K562 (cell line): Measurements from ENCODE around the gene PBX1. TPM values are rescaled to one million over a fixed set of nuclear protein-coding genes. Genes with fewer than 3 reads are reported as not detected.

Source experiments
- ATAC-seq: fragments of 200-7000 bp; cut with Tn5 transposase; 3 replicates; pipeline ENCODE4 v1.9.1; 2020; ENCODE audit warnings: moderate library complexity
- BruUV-seq: library from RNA; stranded (reverse); fragments of 400-500 nt; replicated peaks from 2 replicates; lab custom pipeline; 2021; lab: Mats Ljungman, UMichigan
- CTCF ChIA-PET: fragments of 300-600 bp; formaldehyde crosslinking; extraction: SDS; loops from one replicate; lab custom pipeline; 2021; ENCODE audit warnings: low intra/inter-chr PET ratio; lab: Yijun Ruan, JAX
- POLR2A ChIA-PET: fragments of 300-600, 350-650 bp; sonication (Branson Sonifier 250); formaldehyde crosslinking; extraction: SDS; loops from one replicate; lab custom pipeline; 2021; ENCODE audit warnings: antibody characterized with exemption, inconsistent platforms; lab: Yijun Ruan, JAX
- DNase-seq, 4 experiments: peaks; one replicate each; pipeline versions ENCODE4 v3.0.0 to v3.0.0-alpha.2; 2011 to 2018; ENCODE audit warnings: low spot score in 3 of 4, mixed read lengths in 3 of 4; ENCODE audit errors: extremely low read depth in 1 of 4
- FAIRE-seq: peaks from 2 replicates; lab custom pipeline; 2011; peaks lifted over from hg19 to GRCh38; lab: Jason Lieb, UNC
- H2AFZ ChIP-seq: 2 replicates; pipeline ENCODE4 v1.6.0; 2011; ENCODE audit warnings: low read depth, low read length, control low read depth, inconsistent platforms
- H3K27ac ChIP-seq: fragments of 200-600 bp; 3 replicates; pipeline ENCODE4 v1.8.0; 2011; ENCODE audit warnings: low read depth, mild to moderate bottlenecking, control low read depth, inconsistent platforms, low read length, moderate library complexity, mixed read lengths; ENCODE audit errors: extremely low read depth
- H3K27me3 ChIP-seq, 2 experiments: fragments of 300-600 bp in 1 of 2; 2 replicates in 1 of 2; 3 replicates in 1 of 2; pipeline versions ENCODE4 v1.6.0 to v1.8.0; 2011; ENCODE audit warnings: inconsistent platforms in 2 of 2, low read length in 2 of 2, mild to moderate bottlenecking in 1 of 2, mixed read lengths in 1 of 2, moderate library complexity in 1 of 2; ENCODE audit not compliant: control insufficient read depth in 2 of 2, insufficient read depth in 2 of 2
- H3K36me3 ChIP-seq: fragments of 300-600 bp; 3 replicates; pipeline ENCODE4 v1.8.0; 2011; ENCODE audit warnings: mild to moderate bottlenecking, low read length, inconsistent platforms; ENCODE audit not compliant: control insufficient read depth, insufficient read depth
- H3K4me1 ChIP-seq, 2 experiments: fragments of 200-600 bp in 1 of 2; replicated peaks in 1 of 2; 2 replicates in 1 of 2; 3 replicates in 1 of 2; pipeline versions ENCODE4 v1.5.1 to v1.8.0; 2011; ENCODE audit warnings: inconsistent platforms in 2 of 2, low read length in 2 of 2, mild to moderate bottlenecking in 1 of 2, mixed read lengths in 1 of 2, moderate library complexity in 1 of 2; ENCODE audit not compliant: control insufficient read depth in 2 of 2, insufficient read depth in 2 of 2
- H3K4me2 ChIP-seq: 2 replicates; pipeline ENCODE4 v1.6.1; 2011; ENCODE audit warnings: low read length, control low read depth, inconsistent platforms, mixed read lengths; ENCODE audit not compliant: insufficient read depth
- H3K4me3 ChIP-seq: fragments of 200-600 bp; sonication (generic), shearing (Covaris generic); 2 replicates; pipeline ENCODE4 v1.5.1; 2016; ENCODE audit warnings: control low read depth, inconsistent platforms
- H3K79me2 ChIP-seq: fragments of 200-600 bp; 3 replicates; pipeline ENCODE4 v1.8.0; 2011; ENCODE audit warnings: low read length, inconsistent platforms; ENCODE audit not compliant: control insufficient read depth, insufficient read depth
- H3K9ac ChIP-seq, 2 experiments: 2 replicates each; pipeline versions ENCODE4 v1.6.0 to v1.6.1; 2011; ENCODE audit warnings: low read depth in 2 of 2, low read length in 2 of 2, control low read depth in 1 of 2, inconsistent platforms in 1 of 2, mild to moderate bottlenecking in 1 of 2, mixed read lengths in 1 of 2; ENCODE audit not compliant: insufficient read depth in 1 of 2
- H3K9me1 ChIP-seq: one replicate; pipeline ENCODE4 v1.6.0; 2011; ENCODE audit warnings: inconsistent platforms, mild to moderate bottlenecking, low read length, moderate library complexity; ENCODE audit not compliant: control insufficient read depth, insufficient read depth
- H3K9me3 ChIP-seq: replicated peaks from 2 replicates; pipeline ENCODE4 v1.5.1; 2011; ENCODE audit warnings: low read depth, low read length, inconsistent platforms; ENCODE audit not compliant: control insufficient read depth, insufficient read depth
- H4K20me1 ChIP-seq: replicated peaks from 2 replicates; pipeline ENCODE4 v1.6.1; 2011; ENCODE audit warnings: low read length, inconsistent platforms, mixed read lengths; ENCODE audit not compliant: control insufficient read depth, insufficient read depth
- CAMTA2 ChIP-seq: fragments of 250-450 bp; sonication (Bioruptor Pico); conservative IDR thresholded peaks from 2 replicates; pipeline ENCODE4 v1.5.1; 2022
- E2F6 ChIP-seq, 2 experiments: IDR thresholded peaks; 2 replicates each; pipeline ENCODE4 v1.6.1; 2011; ENCODE audit warnings: borderline replicate concordance in 1 of 2, control low read depth in 1 of 2, low read depth in 1 of 2, low read length in 1 of 2, mild to moderate bottlenecking in 1 of 2, mixed read lengths in 1 of 2, moderate library complexity in 1 of 2; ENCODE audit not compliant: insufficient read depth in 1 of 2, insufficient read length in 1 of 2, poor library complexity in 1 of 2, severe bottlenecking in 1 of 2; ENCODE audit errors: extremely low read depth in 1 of 2
- HDAC6 ChIP-seq: IDR thresholded peaks from 2 replicates; pipeline ENCODE4 v1.6.1; 2012; ENCODE audit warnings: low read depth, mild to moderate bottlenecking, control low read depth, inconsistent platforms, low read length, moderate library complexity
- KAT2B ChIP-seq: IDR thresholded peaks from one replicate; pipeline ENCODE4 v1.6.1; 2012; ENCODE audit warnings: low read depth, mild to moderate bottlenecking, control low read depth, inconsistent platforms, low read length, moderate library complexity
- MXI1 ChIP-seq: IDR thresholded peaks from 2 replicates; pipeline ENCODE4 v1.6.1; 2011; ENCODE audit warnings: low read depth, mild to moderate bottlenecking, improper control_type of control experiment, low read length
- NR2C2 ChIP-seq, 2 experiments: fragments of 200-800 bp in 1 of 2; sonication (Bioruptor generic) in 1 of 2; sonication (generic) in 1 of 2; formaldehyde crosslinking in 1 of 2; IDR thresholded peaks; 2 replicates each; pipeline versions ENCODE4 v1.6.1 to v1.8.0; 2016 to 2022; ENCODE audit warnings: mild to moderate bottlenecking in 1 of 2, missing compliant biosample characterization in 1 of 2, missing genetic modification characterization in 1 of 2, missing genetic modification reagents in 1 of 2
- PBX2 ChIP-seq, 2 experiments: IDR thresholded peaks in 1 of 2; conservative IDR thresholded peaks in 1 of 2; 2 replicates each; pipeline ENCODE4 v1.6.1; 2016; ENCODE audit warnings: low read depth in 2 of 2, mild to moderate bottlenecking in 1 of 2, missing compliant biosample characterization in 1 of 2, missing genetic modification characterization in 1 of 2, moderate library complexity in 1 of 2
- SMC3 ChIP-seq: conservative IDR thresholded peaks from 2 replicates; pipeline ENCODE4 v1.6.1; 2011; ENCODE audit warnings: low read depth, low read length, improper control_type of control experiment; ENCODE audit not compliant: insufficient read depth
- ZC3H8 ChIP-seq: fragments of 450-650 bp; IDR thresholded peaks from 2 replicates; pipeline ENCODE4 v1.6.1; 2017
- ZFP36 ChIP-seq: fragments of 150-350 bp; IDR thresholded peaks from 2 replicates; pipeline ENCODE4 v1.6.1; 2018; ENCODE audit warnings: low read length, low read depth; ENCODE audit not compliant: partially characterized antibody
- ZNF232 ChIP-seq: sonication (generic); formaldehyde crosslinking; IDR thresholded peaks from 2 replicates; pipeline ENCODE4 v1.8.0; 2022; ENCODE audit warnings: mild to moderate bottlenecking, missing genetic modification reagents
- ZNF76 ChIP-seq: fragments of 250-450 bp; sonication (Bioruptor Pico); IDR thresholded peaks from 2 replicates; pipeline ENCODE4 v1.4.0; 2020; ENCODE audit warnings: mild to moderate bottlenecking, moderate library complexity, borderline replicate concordance
- WGBS: fragments of 100-300 bp; shearing (Covaris generic); methylation state at CpG from one replicate; pipeline ENCODE4 v1.1.6; 2016; ENCODE audit warnings: low coverage, mixed read lengths; ENCODE audit not compliant: insufficient coverage; ENCODE audit errors: missing lambda C conversion rate; 5-methylcytosine and 5-hydroxymethylcytosine counted together
- in situ Hi-C: fragments of 300-500 bp; cut with MboI; formaldehyde crosslinking; loops from 4 replicates; pipeline ENCODE4 v1.15.0; 2018; ENCODE audit warnings: inconsistent platforms, mixed read lengths
- intact Hi-C: fragments of 100-400 bp; cut with micrococcal nuclease; formaldehyde crosslinking; loops from 2 replicates; pipeline ENCODE4 v1.14.2; 2022
- polyA plus RNA-seq, 8 experiments: library from polyadenylated mRNA; depleted of rRNA in 4 of 8; stranded (reverse) in 5 of 8; unstranded in 3 of 8; fragments of >200 nt; fragmentation: Nextera tagmentation in 2 of 8; fragmentation: Illumina TruSeq in 1 of 8; extraction: Ambion mirVana in 2 of 8; extraction: Trizol in 1 of 8; gene quantifications; 2 replicates each; pipeline versions ENCODE4 v1.2.1 to v1.2.3, GENCODE V29; 2011 to 2014; ENCODE audit warnings: inconsistent platforms in 1 of 8, missing spikeins in 1 of 8
- total RNA-seq, 7 experiments: library from RNA; depleted of rRNA in 6 of 7; stranded (reverse); fragments of >200 nt in 6 of 7; fragmentation: Illumina TruSeq in 2 of 7; extraction: Trizol in 2 of 7; gene quantifications; 2 replicates each; pipeline versions ENCODE4 v1.2.1 to v1.2.3, GENCODE V29; 2011 to 2021; ENCODE audit warnings: low replicate concordance in 1 of 7

The PBX1 gene
- total and polyA plus RNA-seq, 9 of the 15 experiments (the other 6 are each of a cell fraction or from before 2014, with no cell fraction given): 0.03 to 0.62 (median 0.17) TPM

- TF ChIP-seq PBX2 (CRISPR knock-in tag; IDR thresholded peaks at IDR 0.05; ENCODE audit: low read depth) (no peak), PBX2 (tag; conservative IDR thresholded peaks at IDR 0.05; ENCODE audit: low read depth) (no peak), ZNF232 (CRISPR knock-in tag) (no peak), CAMTA2 (no peak), HDAC6 (no peak), ZNF76 (no peak), MXI1 (no peak), NR2C2 (CRISPR knock-in tag; IDR thresholded peaks at IDR 0.05) (no peak), NR2C2 (tag; IDR thresholded peaks at IDR 0.05) (no peak)
Observed at GRCh38 chr1:164631751-164632150, 72.8 kb downstream of the PBX1 start (continued).

GRCh38 chr1:164633997-164634396 is 75.0 kb downstream of the PBX1 start:
- no peaks in the 10 kb centered on the region for H3K36me3 ChIP-seq
- WGBS: under 1% methylated on average over 7 of the region's 7 CpGs
- in situ Hi-C loops: no loop called here
- ATAC-seq: no peak
- H3K27ac ChIP-seq: no peak overlapping the region
- no peak for FAIRE-seq
- H4K20me1 ChIP-seq: no peaks in the 10 kb centered on the region
- CTCF ChIA-PET: no interaction called here
- no peak for TF ChIP-seq E2F6 (IDR thresholded peaks at IDR 0.05; ENCODE audit: borderline replicate concordance in 1 of 2, extremely low read depth in 1 of 2, insufficient read depth in 1 of 2, insufficient read length in 1 of 2, low read depth in 1 of 2, low read length in 1 of 2, poor library complexity in 1 of 2, severe bottlenecking in 1 of 2)
- TF ChIP-seq SMC3: no peak
- TF ChIP-seq KAT2B: no peak
- no peak for TF ChIP-seq ZC3H8
- TF ChIP-seq ZFP36: no peak
- TF ChIP-seq, all 486 proteins: peak for 0
- POLR2A ChIA-PET: no interaction called here
- Histone ChIP-seq H2AFZ (no peak overlapping the region), H3K9ac (no peak overlapping the region), H3K4me2 (no peak overlapping the region), H3K9me3 (no peaks in the 10 kb centered on the region), H3K4me1 (no peaks in the 10 kb centered on the region), H3K9me1 (no peaks in the 10 kb centered on the region), H3K4me3 (no peak overlapping the region), H3K27me3 (peaks cover 2 to 7% of the 10 kb centered on the region in 2 experiments; a peak in 2 of 5 replicates), H3K79me2 (no peaks in the 10 kb centered on the region)
- intact Hi-C loops: no loop called here
- no TSS peak for BruUV-seq
- DNase-seq: no peak
